ENCODE measurements around the gene MYRIP.

DNA sequence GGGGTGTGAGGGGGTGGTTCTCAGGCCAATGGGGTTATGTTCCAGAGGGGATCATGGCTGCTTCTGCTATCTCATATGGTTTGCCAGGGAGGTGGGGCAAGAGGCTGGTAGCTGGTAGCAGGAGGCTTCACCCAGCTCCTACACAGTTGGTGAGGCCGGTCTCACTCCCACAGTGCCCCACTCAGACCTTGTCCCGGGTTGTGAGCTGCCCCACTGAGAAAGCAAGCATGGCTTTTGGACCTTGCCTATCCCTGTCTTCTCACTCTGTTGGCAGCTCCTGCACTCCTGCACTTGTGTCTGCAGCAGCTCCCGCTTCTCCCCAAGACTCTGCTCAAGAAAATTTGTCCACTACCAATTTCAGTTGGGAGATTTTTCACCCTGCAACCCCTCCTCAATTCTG lies 46.1 kb downstream of the MYRIP start:
- TF ChIP-seq EP300 (IDR thresholded peaks at IDR 0.05) = no peak
- TF ChIP-seq POLR2AphosphoS5 (IDR thresholded peaks at IDR 0.05) = no peak
- no peak for TF ChIP-seq CTCF (IDR thresholded peaks at IDR 0.05)
